DOHH2 (cell line): ENCODE data around the gene ZNF578.

Experiments used
- CTCF ChIP-seq: fragments of 200-600 bp; sonication (generic); IDR thresholded peaks from one replicate; pipeline ENCODE4 v1.5.1; 2014; ENCODE audit warnings: antibody characterized with exemption, mild to moderate bottlenecking, low read depth, low read length; ENCODE audit not compliant: poor library complexity, severe bottlenecking
- EZH2phosphoT487 ChIP-seq: fragments of 200-600 bp; sonication (generic); IDR thresholded peaks from 2 replicates; pipeline ENCODE4 v1.6.1; 2017; ENCODE audit warnings: borderline replicate concordance, mild to moderate bottlenecking, antibody characterized with exemption, low read length, moderate library complexity, mixed read lengths

DNA sequence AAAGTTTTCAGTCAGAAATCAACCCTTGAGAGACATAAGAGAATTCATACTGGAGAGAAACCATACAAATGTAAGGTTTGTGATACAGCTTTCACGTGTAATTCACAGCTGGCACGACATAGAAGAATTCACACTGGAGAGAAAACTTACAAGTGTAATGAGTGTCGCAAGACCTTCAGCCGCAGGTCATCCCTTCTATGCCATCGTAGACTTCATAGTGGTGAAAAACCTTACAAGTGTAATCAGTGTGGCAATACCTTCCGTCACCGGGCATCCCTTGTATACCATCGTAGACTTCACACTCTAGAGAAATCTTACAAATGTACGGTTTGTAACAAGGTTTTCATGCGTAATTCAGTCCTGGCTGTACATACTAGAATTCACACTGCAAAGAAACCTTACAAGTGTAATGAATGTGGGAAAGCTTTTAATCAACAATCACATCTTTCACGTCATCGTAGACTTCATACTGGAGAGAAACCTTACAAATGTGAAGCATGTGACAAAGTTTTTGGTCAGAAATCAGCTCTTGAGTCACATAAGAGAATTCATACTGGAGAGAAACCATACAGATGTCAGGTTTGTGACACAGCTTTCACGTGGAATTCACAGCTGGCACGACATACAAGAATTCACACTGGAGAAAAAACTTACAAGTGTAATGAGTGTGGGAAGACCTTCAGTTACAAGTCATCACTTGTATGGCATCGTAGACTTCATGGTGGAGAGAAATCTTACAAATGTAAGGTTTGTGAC is 101.0 kb downstream of the ZNF578 start:
- no peak for TF ChIP-seq CTCF
- no peak for TF ChIP-seq EZH2phosphoT487
